SU-DHL-6 (cell line): Measurements from ENCODE around the gene ALK.

Experiments used
- H2AFZ ChIP-seq: fragments of 200-600 bp; sonication (generic); 2 replicates; pipeline ENCODE4 v1.6.1; 2014; ENCODE audit warnings: low read depth, mild to moderate bottlenecking, moderate library complexity, mixed read lengths, antibody characterized with exemption, low read length; ENCODE audit not compliant: severe bottlenecking
- H3F3A ChIP-seq: fragments of 200-600 bp; shearing (Covaris generic); 2 replicates; pipeline ENCODE4 v1.6.0; 2016; ENCODE audit warnings: antibody characterized with exemption, mild to moderate bottlenecking; ENCODE audit not compliant: insufficient read depth
- H3K27ac ChIP-seq: fragments of 200-600 bp; sonication (generic); 2 replicates; pipeline ENCODE4 v1.5.1; 2016; ENCODE audit warnings: low read depth, mild to moderate bottlenecking, low read length, moderate library complexity, mixed read lengths
- H3K27me3 ChIP-seq: fragments of 200-600 bp; sonication (generic), shearing (Covaris generic); 2 replicates; pipeline ENCODE4 v1.6.0; 2014; ENCODE audit warnings: mild to moderate bottlenecking, low read length
- H3K36me3 ChIP-seq: fragments of 200-600 bp; sonication (generic); 2 replicates; pipeline ENCODE4 v1.6.1; 2014; ENCODE audit warnings: mild to moderate bottlenecking, low read length, mixed read lengths
- H3K4me2 ChIP-seq: fragments of 300-600, 200-600 bp; shearing (Covaris generic), sonication (generic); 2 replicates; pipeline ENCODE4 v1.6.0; 2014; ENCODE audit warnings: low read length, low read depth, mild to moderate bottlenecking; ENCODE audit not compliant: poor library complexity, severe bottlenecking
- H3K4me3 ChIP-seq: fragments of 200-600 bp; sonication (generic); 2 replicates; pipeline ENCODE4 v1.5.1; 2014; ENCODE audit warnings: antibody characterized with exemption, low read length, mild to moderate bottlenecking, mixed read lengths; ENCODE audit not compliant: insufficient read depth, poor library complexity, severe bottlenecking
- H3K79me2 ChIP-seq: fragments of 200-600 bp; sonication (generic); 2 replicates; pipeline ENCODE4 v1.6.1; 2014; ENCODE audit warnings: mild to moderate bottlenecking, low read length, moderate library complexity; ENCODE audit not compliant: insufficient read depth
- H3K9ac ChIP-seq: fragments of 200-600 bp; sonication (generic); 2 replicates; pipeline ENCODE4 v1.7.0; 2014; ENCODE audit warnings: mild to moderate bottlenecking, low read length
- H3K9me2 ChIP-seq: fragments of 200-600 bp; sonication (generic); replicated peaks from 2 replicates; pipeline ENCODE4 v1.6.1; 2014; ENCODE audit warnings: low read length; ENCODE audit not compliant: insufficient read depth
- H3K9me3 ChIP-seq: fragments of 200-600 bp; sonication (generic); 2 replicates; pipeline ENCODE4 v1.6.1; 2014; ENCODE audit warnings: low read length, mixed read lengths; ENCODE audit not compliant: insufficient read depth
- H4K20me1 ChIP-seq: fragments of 200-600 bp; sonication (generic); 2 replicates; pipeline ENCODE4 v1.6.1; 2014; ENCODE audit warnings: low read depth, mild to moderate bottlenecking, antibody characterized with exemption, low read length, moderate library complexity, mixed read lengths
- CTCF ChIP-seq: fragments of 200-600 bp; sonication (generic); IDR thresholded peaks from one replicate; pipeline ENCODE4 v1.5.1; 2017; ENCODE audit warnings: antibody characterized with exemption, mild to moderate bottlenecking, low read length, moderate library complexity; ENCODE audit not compliant: insufficient read depth, poor library complexity, severe bottlenecking
- EZH2phosphoT487 ChIP-seq: fragments of 200-600 bp; sonication (generic), shearing (Covaris generic); conservative IDR thresholded peaks from 2 replicates; pipeline ENCODE4 v1.6.1; 2018; ENCODE audit warnings: mild to moderate bottlenecking, antibody characterized with exemption, low read length, moderate library complexity, mixed read lengths

ALK gene

DNA sequence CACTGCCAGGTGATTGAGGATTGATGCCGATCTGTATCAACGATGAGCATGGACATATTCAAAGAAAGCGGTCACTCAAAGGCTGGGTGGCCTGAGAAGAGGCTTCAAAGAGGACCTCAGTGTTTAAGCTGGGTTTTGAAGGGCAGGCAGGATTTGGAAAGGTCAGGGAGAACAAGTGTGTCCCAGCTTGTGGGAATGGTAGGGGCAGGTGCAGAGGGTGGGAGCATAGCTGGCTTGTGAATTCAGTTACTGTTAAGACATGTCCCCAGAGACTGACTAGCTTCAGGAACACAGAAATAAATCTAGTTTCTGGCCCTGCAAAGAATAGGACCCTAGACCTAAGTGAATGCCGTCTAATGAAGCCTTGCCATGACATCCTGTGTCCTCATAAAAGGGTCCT, 442.7 kb downstream of the ALK start:
- no peaks in the 10 kb centered on the region for H3K9me3 ChIP-seq
- H3K79me2 ChIP-seq = no peaks in the 10 kb centered on the region
- no peaks in the 10 kb centered on the region for H4K20me1 ChIP-seq
- H3K27ac ChIP-seq = no peak overlapping the region
- H3K36me3 ChIP-seq = no peaks in the 10 kb centered on the region
- no peak overlapping the region for H3K4me3 ChIP-seq
- no peaks in the 10 kb centered on the region for H3K9me2 ChIP-seq
- no peak overlapping the region for H3K4me2 ChIP-seq
- TF ChIP-seq EZH2phosphoT487 = no peak
- TF ChIP-seq CTCF = no peak
- H2AFZ ChIP-seq = no peak overlapping the region
- H3K27me3 ChIP-seq = no peaks in the 10 kb centered on the region
- H3K9ac ChIP-seq = no peak overlapping the region
- no peaks in the 10 kb centered on the region for H3F3A ChIP-seq

GRCh38 chr2:29477186-29477585, 444.2 kb downstream of the ALK start:
- no peaks in the 10 kb centered on the region for H3K79me2 ChIP-seq
- no peaks in the 10 kb centered on the region for H3K36me3 ChIP-seq
- no peak overlapping the region for H3K27ac ChIP-seq
- H3K9me3 ChIP-seq = no peaks in the 10 kb centered on the region
- no peak overlapping the region for H3K4me3 ChIP-seq
- H2AFZ ChIP-seq = no peak overlapping the region
- TF ChIP-seq CTCF (no peak), EZH2phosphoT487 (no peak)
- H3K4me2 ChIP-seq = no peak overlapping the region
- H3F3A ChIP-seq = no peaks in the 10 kb centered on the region
- no peak overlapping the region for H3K9ac ChIP-seq
- H4K20me1 ChIP-seq = no peaks in the 10 kb centered on the region
- no peaks in the 10 kb centered on the region for H3K27me3 ChIP-seq
- H3K9me2 ChIP-seq = no peaks in the 10 kb centered on the region

DNA sequence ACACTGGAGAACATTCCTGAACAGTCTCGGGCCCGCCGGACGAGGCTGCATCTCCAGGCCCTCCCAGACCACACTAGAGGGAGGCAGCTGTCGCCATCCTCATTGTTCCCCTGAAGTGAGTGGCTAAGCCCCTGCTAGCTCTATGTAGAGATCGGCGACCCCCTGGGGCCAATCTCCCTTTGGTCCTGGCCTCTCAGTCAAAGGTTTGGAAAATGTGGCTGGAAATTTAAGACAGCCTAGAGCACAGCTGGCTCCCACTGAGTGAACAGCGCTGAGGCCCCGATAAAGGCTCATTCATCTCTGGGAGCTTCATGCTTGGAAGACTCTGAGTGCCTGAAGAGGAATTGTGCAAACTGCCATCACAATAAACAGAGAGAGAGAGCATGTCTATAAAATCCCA, 445.9 kb downstream of the ALK start:
- no peak for TF ChIP-seq CTCF
- TF ChIP-seq EZH2phosphoT487 = no peak
- H3K9me3 ChIP-seq = no peaks in the 10 kb centered on the region
- H3K79me2 ChIP-seq = no peaks in the 10 kb centered on the region
- no peaks in the 10 kb centered on the region for H3K9me2 ChIP-seq
- no peak overlapping the region for H3K9ac ChIP-seq
- H4K20me1 ChIP-seq = no peaks in the 10 kb centered on the region
- H3K4me2 ChIP-seq = no peak overlapping the region
- H3K27me3 ChIP-seq = no peaks in the 10 kb centered on the region
- no peak overlapping the region for H2AFZ ChIP-seq
- no peak overlapping the region for H3K27ac ChIP-seq
- no peaks in the 10 kb centered on the region for H3K36me3 ChIP-seq
- H3K4me3 ChIP-seq = no peak overlapping the region
- H3F3A ChIP-seq = no peaks in the 10 kb centered on the region

GRCh38 chr2:29469961-29470360, 451.4 kb downstream of the ALK start:
- Histone ChIP-seq H3K9ac (no peak overlapping the region), H3F3A (no peaks in the 10 kb centered on the region), H3K36me3 (no peaks in the 10 kb centered on the region), H3K4me3 (no peak overlapping the region), H4K20me1 (no peaks in the 10 kb centered on the region), H2AFZ (no peak overlapping the region), H3K27ac (no peak overlapping the region), H3K27me3 (no peaks in the 10 kb centered on the region), H3K9me2 (no peaks in the 10 kb centered on the region), H3K9me3 (no peaks in the 10 kb centered on the region), H3K4me2 (no peak overlapping the region), H3K79me2 (no peaks in the 10 kb centered on the region)
- TF ChIP-seq EZH2phosphoT487 = no peak
- no peak for TF ChIP-seq CTCF
